ENCODE data around the gene MRAP.

MRAP gene

DNA sequence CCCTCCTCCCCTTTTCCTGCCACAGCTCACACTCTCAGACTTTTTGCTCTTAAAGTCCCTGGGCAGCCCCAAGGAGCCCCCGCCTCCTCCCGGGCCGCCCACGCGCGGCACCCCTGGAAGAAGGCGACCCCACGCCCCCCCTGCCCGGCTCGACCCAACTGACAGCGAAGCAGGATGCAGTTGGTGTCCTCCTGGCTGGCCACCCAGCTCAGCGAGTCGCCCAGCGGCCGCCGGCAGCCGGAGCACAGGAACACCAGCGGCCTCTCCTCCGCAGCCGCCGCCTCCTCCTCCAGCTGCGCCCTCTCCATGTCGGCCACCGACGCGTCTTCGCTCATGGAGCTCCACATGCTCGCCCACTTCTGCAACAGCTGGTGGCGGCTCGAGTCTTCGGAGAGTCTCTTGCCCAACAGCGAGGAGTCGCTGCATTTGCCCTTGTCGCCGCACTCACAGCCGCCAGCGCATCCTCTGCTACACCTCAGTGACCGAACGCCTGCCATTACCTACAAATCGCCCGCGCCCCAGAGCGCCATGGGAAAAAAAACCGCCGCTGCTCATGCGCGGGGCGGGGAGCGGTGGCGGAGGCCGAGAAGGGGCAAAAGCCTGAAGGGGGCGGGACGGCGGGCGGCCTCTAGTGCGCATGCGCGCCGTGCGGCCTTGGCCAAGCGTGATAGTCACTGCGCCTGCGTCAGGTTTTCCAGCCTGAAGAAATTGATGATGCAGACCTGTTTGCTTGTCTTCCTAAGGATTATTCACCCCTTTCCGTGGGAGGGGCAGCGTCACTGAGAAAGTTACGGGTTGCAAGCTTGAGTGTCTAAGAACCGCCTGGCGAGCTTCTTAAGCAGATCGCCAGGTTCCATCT is 19.9 kb upstream of the MRAP start, which contains the start of gene MIS18A:
TSS of gene MIS18A (minus strand) at position 532 of the 859 bp plus-strand sequence. CDS start at position 497, 35 bp downstream.
- peak within 1 kb of the TSS; percentile 62 for H3K27ac ChIP-seq (ENCODE audit: low read depth, low read length)
- H3K4me3 ChIP-seq (ENCODE audit: insufficient read depth, low read length, poor library complexity, severe bottlenecking): peak within 1 kb of the TSS; percentile 72
- TF ChIP-seq CTCF (IDR thresholded peaks at IDR 0.05; ENCODE audit: insufficient read depth, low read length, poor library complexity, severe bottlenecking): no peak
- TF ChIP-seq EZH2phosphoT487 (conservative IDR thresholded peaks at IDR 0.05; ENCODE audit: low read length): no peak
- H3F3A ChIP-seq (ENCODE audit: insufficient read depth): no peaks in the 10 kb centered on the region
- H4K20me1 ChIP-seq (ENCODE audit: low read depth, low read length): no peaks in the 10 kb centered on the region
- peak within 1 kb of the TSS; percentile 82 for H3K9ac ChIP-seq (ENCODE audit: low read length)
- H3K9me2 ChIP-seq (replicated peaks; ENCODE audit: insufficient read depth, low read length): no peaks in the 10 kb centered on the region
- H2AFZ ChIP-seq (ENCODE audit: low read depth, low read length, severe bottlenecking): peak within 1 kb of the TSS; percentile 83
- peaks cover 36% of the 10 kb centered on the region for H3K79me2 ChIP-seq (ENCODE audit: insufficient read depth, low read length)
- H3K36me3 ChIP-seq (ENCODE audit: low read length): no peaks in the 10 kb centered on the region
- H3K27me3 ChIP-seq (ENCODE audit: low read length): no peaks in the 10 kb centered on the region
- peak within 1 kb of the TSS; percentile 87 for H3K4me2 ChIP-seq (ENCODE audit: low read depth, low read length, poor library complexity, severe bottlenecking)
- H3K9me3 ChIP-seq (ENCODE audit: insufficient read depth, low read length): no peaks in the 10 kb centered on the region

GRCh38 chr21:32279377-32279680 is 19.3 kb upstream of the MRAP start:
- H3K27ac ChIP-seq (ENCODE audit: low read depth, low read length): 0 out of 2 replicates have a peak overlapping the region, but pooled peaks have one; percentile 3
- H3K4me3 ChIP-seq (ENCODE audit: insufficient read depth, low read length, poor library complexity, severe bottlenecking): peak overlapping the region; percentile 72
- H3K79me2 ChIP-seq (ENCODE audit: insufficient read depth, low read length): peaks cover 36% of the 10 kb centered on the region
- H2AFZ ChIP-seq (ENCODE audit: low read depth, low read length, severe bottlenecking): peak overlapping the region; percentile 73
- no peaks in the 10 kb centered on the region for H3K9me2 ChIP-seq (replicated peaks; ENCODE audit: insufficient read depth, low read length)
- H3K4me2 ChIP-seq (ENCODE audit: low read depth, low read length, poor library complexity, severe bottlenecking): peak overlapping the region; percentile 87
- no peaks in the 10 kb centered on the region for H3K9me3 ChIP-seq (ENCODE audit: insufficient read depth, low read length)
- H3K36me3 ChIP-seq (ENCODE audit: low read length): no peaks in the 10 kb centered on the region
- no peaks in the 10 kb centered on the region for H3K27me3 ChIP-seq (ENCODE audit: low read length)
- H3F3A ChIP-seq (ENCODE audit: insufficient read depth): no peaks in the 10 kb centered on the region
- TF ChIP-seq EZH2phosphoT487 (conservative IDR thresholded peaks at IDR 0.05; ENCODE audit: low read length): no peak
- H3K9ac ChIP-seq (ENCODE audit: low read length): peak overlapping the region; percentile 82
- no peaks in the 10 kb centered on the region for H4K20me1 ChIP-seq (ENCODE audit: low read depth, low read length)

DNA sequence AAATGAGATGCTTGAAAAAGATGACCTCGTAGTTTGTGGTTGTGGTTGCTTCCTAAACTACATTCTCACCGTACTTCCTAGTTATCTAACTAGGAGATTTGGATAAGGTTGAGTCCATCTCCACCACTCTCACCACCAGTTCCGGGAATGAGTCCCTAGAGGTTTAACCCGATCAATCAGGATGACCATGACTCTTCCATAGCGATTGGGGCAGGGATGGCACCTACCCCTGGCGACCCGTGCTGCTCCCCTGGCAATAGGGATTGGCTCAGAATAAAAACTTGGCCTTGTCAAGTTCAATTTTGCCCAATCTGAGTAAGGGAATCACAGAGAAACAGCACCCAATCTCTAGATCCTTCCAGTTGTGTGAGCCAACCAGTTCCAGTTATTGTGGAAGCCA is 17.1 kb upstream of the MRAP start:
- Histone ChIP-seq H4K20me1 (ENCODE audit: low read depth, low read length) (no peaks in the 10 kb centered on the region), H3K4me2 (ENCODE audit: low read depth, low read length, poor library complexity, severe bottlenecking) (no peak overlapping the region), H3K36me3 (ENCODE audit: low read length) (no peaks in the 10 kb centered on the region), H3K9ac (ENCODE audit: low read length) (no peak overlapping the region), H3K27ac (ENCODE audit: low read depth, low read length) (no peak overlapping the region), H3K9me3 (ENCODE audit: insufficient read depth, low read length) (no peaks in the 10 kb centered on the region), H3K79me2 (ENCODE audit: insufficient read depth, low read length) (peaks cover 28% of the 10 kb centered on the region), H3K27me3 (ENCODE audit: low read length) (no peaks in the 10 kb centered on the region), H3K4me3 (ENCODE audit: insufficient read depth, low read length, poor library complexity, severe bottlenecking) (no peak overlapping the region), H3K9me2 (replicated peaks; ENCODE audit: insufficient read depth, low read length) (no peaks in the 10 kb centered on the region), H3F3A (ENCODE audit: insufficient read depth) (no peaks in the 10 kb centered on the region), H2AFZ (ENCODE audit: low read depth, low read length, severe bottlenecking) (no peak overlapping the region)
- TF ChIP-seq EZH2phosphoT487 (conservative IDR thresholded peaks at IDR 0.05; ENCODE audit: low read length): no peak
- no peak for TF ChIP-seq CTCF (IDR thresholded peaks at IDR 0.05; ENCODE audit: insufficient read depth, low read length, poor library complexity, severe bottlenecking)

DNA sequence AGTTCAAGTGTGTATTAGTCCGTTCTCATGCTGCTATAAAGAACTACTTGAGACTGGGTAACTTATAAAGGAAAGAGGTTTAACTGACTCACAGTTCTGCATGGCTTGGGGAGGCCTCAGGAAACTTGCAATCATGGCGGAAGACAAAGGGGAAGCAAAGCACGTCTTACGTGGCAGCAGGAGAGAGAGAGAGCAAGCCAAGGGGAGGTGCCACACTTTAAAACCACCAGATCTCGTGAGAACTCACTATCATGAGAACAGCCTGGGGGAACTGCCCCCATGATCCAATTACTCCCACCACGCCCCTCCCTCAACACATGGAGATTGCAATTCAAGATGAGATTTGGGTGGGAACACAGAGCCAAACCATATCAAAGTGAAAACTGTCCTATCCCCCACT is 15.7 kb upstream of the MRAP start:
- no peaks in the 10 kb centered on the region for H3K36me3 ChIP-seq (ENCODE audit: low read length)
- peaks cover 15% of the 10 kb centered on the region for H3K79me2 ChIP-seq (ENCODE audit: insufficient read depth, low read length)

More for the DNA sequence above, 15.7 kb upstream of the MRAP start:
- H3F3A ChIP-seq (ENCODE audit: insufficient read depth): no peaks in the 10 kb centered on the region
- H3K27me3 ChIP-seq (ENCODE audit: low read length): no peaks in the 10 kb centered on the region
- H3K9ac ChIP-seq (ENCODE audit: low read length): no peak overlapping the region
- no peaks in the 10 kb centered on the region for H3K9me2 ChIP-seq (replicated peaks; ENCODE audit: insufficient read depth, low read length)
- no peak overlapping the region for H2AFZ ChIP-seq (ENCODE audit: low read depth, low read length, severe bottlenecking)
- TF ChIP-seq CTCF (IDR thresholded peaks at IDR 0.05; ENCODE audit: insufficient read depth, low read length, poor library complexity, severe bottlenecking) (no peak), EZH2phosphoT487 (conservative IDR thresholded peaks at IDR 0.05; ENCODE audit: low read length) (no peak)
- H4K20me1 ChIP-seq (ENCODE audit: low read depth, low read length): no peaks in the 10 kb centered on the region
- no peaks in the 10 kb centered on the region for H3K9me3 ChIP-seq (ENCODE audit: insufficient read depth, low read length)
- H3K4me3 ChIP-seq (ENCODE audit: insufficient read depth, low read length, poor library complexity, severe bottlenecking): no peak overlapping the region
- no peak overlapping the region for H3K4me2 ChIP-seq (ENCODE audit: low read depth, low read length, poor library complexity, severe bottlenecking)
- H3K27ac ChIP-seq (ENCODE audit: low read depth, low read length): no peak overlapping the region

Measured in SU-DHL-6 (cell line).